K562 (cell line): ENCODE results near the gene IDH2. TPM values are rescaled to one million over a fixed set of nuclear protein-coding genes. Genes with fewer than 3 reads are reported as not detected.
A peak's percentile ranks its signal among the peaks of the same experiment; 100 is the strongest.

Experiments
- CHD4 ChIP-seq: fragments of 200-600 bp; sonication (generic); IDR thresholded peaks from 3 replicates; pipeline ENCODE4 v1.6.1; 2012; ENCODE audit warnings: low read depth, mild to moderate bottlenecking, mixed read lengths, low read length, inconsistent platforms; ENCODE audit not compliant: insufficient read depth, insufficient replicate concordance, poor library complexity, severe bottlenecking
- EHMT2 ChIP-seq: fragments of 450-650 bp; IDR thresholded peaks from 2 replicates; pipeline ENCODE4 v1.6.1; 2018; ENCODE audit warnings: antibody characterized with exemption
- ETS2 ChIP-seq: IDR thresholded peaks from 2 replicates; pipeline ENCODE4 v1.6.1; 2016; ENCODE audit warnings: borderline replicate concordance, missing genetic modification characterization, mild to moderate bottlenecking, moderate library complexity, missing compliant biosample characterization; ENCODE audit not compliant: poor library complexity, severe bottlenecking
- ILK ChIP-seq: fragments of 450-650 bp; IDR thresholded peaks from 2 replicates; pipeline ENCODE4 v1.6.1; 2016; ENCODE audit warnings: missing genetic modification characterization, low read depth, mild to moderate bottlenecking, missing compliant biosample characterization, moderate library complexity, borderline replicate concordance
- RBM22 ChIP-seq: fragments of 200-400 bp; formaldehyde crosslinking; IDR thresholded peaks from 2 replicates; pipeline ENCODE4 v1.6.1; 2018; ENCODE audit warnings: low read length, low read depth; ENCODE audit not compliant: poor library complexity, severe bottlenecking
- RFX1 ChIP-seq: fragments of 450-650 bp; IDR thresholded peaks from 2 replicates; pipeline ENCODE4 v1.6.1; 2016; ENCODE audit warnings: mild to moderate bottlenecking, moderate library complexity
- RREB1 ChIP-seq: fragments of 250-450 bp; sonication (Bioruptor Pico); IDR thresholded peaks from 2 replicates; pipeline ENCODE4 v1.4.0; 2020
- ZNF23 ChIP-seq: fragments of 250-450 bp; sonication (Bioruptor Pico); IDR thresholded peaks from 2 replicates; pipeline ENCODE4 v1.4.0; 2020; ENCODE audit warnings: mild to moderate bottlenecking
- ZNF3 ChIP-seq: fragments of 250-450 bp; sonication (Bioruptor Pico); IDR thresholded peaks from 2 replicates; pipeline ENCODE4 v1.5.0; 2021; ENCODE audit warnings: mild to moderate bottlenecking, moderate library complexity
- ZNF644 ChIP-seq: fragments of 200-800 bp; sonication (Bioruptor generic); IDR thresholded peaks from 2 replicates; pipeline ENCODE4 v1.6.1; 2016; ENCODE audit warnings: low read depth, missing genetic modification characterization, missing compliant biosample characterization
- polyA plus RNA-seq, 8 experiments: library from polyadenylated mRNA; depleted of rRNA in 4 of 8; stranded (reverse) in 5 of 8; unstranded in 3 of 8; fragments of >200 nt; fragmentation: Nextera tagmentation in 2 of 8; fragmentation: Illumina TruSeq in 1 of 8; extraction: Ambion mirVana in 2 of 8; extraction: Trizol in 1 of 8; gene quantifications; 2 replicates each; pipeline versions ENCODE4 v1.2.1 to v1.2.3, GENCODE V29; 2011 to 2014; ENCODE audit warnings: inconsistent platforms in 1 of 8, missing spikeins in 1 of 8
- total RNA-seq, 7 experiments: library from RNA; depleted of rRNA in 6 of 7; stranded (reverse); fragments of >200 nt in 6 of 7; fragmentation: Illumina TruSeq in 2 of 7; extraction: Trizol in 2 of 7; gene quantifications; 2 replicates each; pipeline versions ENCODE4 v1.2.1 to v1.2.3, GENCODE V29; 2011 to 2021; ENCODE audit warnings: low replicate concordance in 1 of 7
- TF ChIP-seq, protein P1 (sequence below): IDR thresholded peaks from 2 replicates; pipeline ENCODE4 v1.6.1; 2012; ENCODE audit warnings: low read depth, low read length, improper control_type of control experiment, borderline replicate concordance
- TF ChIP-seq, protein P2 (sequence below): sonication (generic); formaldehyde crosslinking; IDR thresholded peaks from 2 replicates; pipeline ENCODE4 v1.8.0; 2022; ENCODE audit warnings: missing genetic modification reagents, mild to moderate bottlenecking, moderate library complexity, borderline replicate concordance
- TF ChIP-seq, protein P3 (sequence below): sonication (generic); formaldehyde crosslinking; IDR thresholded peaks from 2 replicates; pipeline ENCODE4 v1.8.0; 2023; ENCODE audit warnings: mild to moderate bottlenecking, missing genetic modification reagents

IDH2 gene
- total and polyA plus RNA-seq, 9 of the 15 experiments (the other 6 are each of a cell fraction or from before 2014, with no cell fraction given), result 0.70 to 99.9 (median 59.2) TPM

DNA sequence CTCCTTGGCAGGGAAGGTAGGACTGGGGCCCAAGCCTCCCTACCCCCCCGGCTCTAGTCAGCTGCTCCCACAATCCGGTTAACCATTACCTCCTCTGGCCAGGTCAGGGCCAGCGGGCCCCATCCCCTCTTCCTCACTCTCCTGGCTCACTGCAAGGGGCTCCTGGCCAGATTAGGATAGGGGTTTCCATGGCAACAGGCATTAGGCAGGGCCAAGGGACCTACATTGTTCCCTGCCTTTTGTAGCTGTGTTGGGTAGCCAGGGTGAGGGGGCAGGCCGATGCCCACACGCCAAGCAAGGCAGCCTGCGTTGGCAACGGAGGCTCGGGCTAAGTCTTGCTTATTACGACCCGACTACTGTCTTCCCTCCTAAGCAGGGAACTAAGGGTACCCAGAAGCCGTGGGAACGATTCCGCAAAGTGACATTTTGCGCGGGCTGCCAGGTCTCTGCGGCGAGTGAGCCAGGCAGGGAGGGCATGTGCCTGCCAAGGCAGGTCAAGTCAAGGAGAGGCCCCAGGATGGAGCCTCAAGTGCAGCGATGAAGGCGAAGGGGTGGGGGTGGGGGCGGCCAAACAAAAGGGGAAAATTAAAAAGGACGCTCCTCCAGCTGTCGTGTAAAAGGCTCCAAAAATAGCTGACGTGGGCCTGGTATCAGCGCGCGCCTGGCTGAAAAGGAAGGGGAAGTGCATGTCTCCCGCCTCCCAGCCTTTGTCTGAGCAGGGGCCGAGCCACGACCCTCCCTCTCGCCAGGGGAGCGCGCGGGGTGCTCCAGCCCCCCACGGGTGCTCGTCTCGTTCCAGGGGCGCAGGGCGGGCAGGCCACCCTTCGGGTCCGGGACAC, 919 bp downstream of the IDH2 start (continued):
- TF ChIP-seq RREB1 (CRISPR knock-in tag), result no peak
- no peak for TF ChIP-seq ZNF23 (CRISPR knock-in tag)
- no peak for TF ChIP-seq RBM22
- TF ChIP-seq, protein P1, sequence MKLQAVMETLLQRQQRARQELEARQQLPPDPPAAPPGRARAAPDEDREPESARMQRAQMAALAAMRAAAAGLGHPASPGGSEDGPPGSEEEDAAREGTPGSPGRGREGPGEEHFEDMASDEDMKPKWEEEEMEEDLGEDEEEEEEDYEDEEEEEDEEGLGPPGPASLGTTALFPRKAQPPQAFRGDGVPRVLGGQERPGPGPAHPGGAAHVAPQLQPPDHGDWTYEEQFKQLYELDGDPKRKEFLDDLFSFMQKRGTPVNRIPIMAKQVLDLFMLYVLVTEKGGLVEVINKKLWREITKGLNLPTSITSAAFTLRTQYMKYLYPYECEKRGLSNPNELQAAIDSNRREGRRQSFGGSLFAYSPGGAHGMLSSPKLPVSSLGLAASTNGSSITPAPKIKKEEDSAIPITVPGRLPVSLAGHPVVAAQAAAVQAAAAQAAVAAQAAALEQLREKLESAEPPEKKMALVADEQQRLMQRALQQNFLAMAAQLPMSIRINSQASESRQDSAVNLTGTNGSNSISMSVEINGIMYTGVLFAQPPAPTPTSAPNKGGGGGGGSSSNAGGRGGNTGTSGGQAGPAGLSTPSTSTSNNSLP, result no peak
- TF ChIP-seq, protein P2, sequence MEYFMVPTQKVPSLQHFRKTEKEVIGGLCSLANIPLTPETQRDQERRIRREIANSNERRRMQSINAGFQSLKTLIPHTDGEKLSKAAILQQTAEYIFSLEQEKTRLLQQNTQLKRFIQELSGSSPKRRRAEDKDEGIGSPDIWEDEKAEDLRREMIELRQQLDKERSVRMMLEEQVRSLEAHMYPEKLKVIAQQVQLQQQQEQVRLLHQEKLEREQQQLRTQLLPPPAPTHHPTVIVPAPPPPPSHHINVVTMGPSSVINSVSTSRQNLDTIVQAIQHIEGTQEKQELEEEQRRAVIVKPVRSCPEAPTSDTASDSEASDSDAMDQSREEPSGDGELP (CRISPR knock-in tag), result peak; percentile 61
- no peak for TF ChIP-seq ZNF3
- TF ChIP-seq EHMT2, result no peak
- no peak for TF ChIP-seq ILK
- no peak for TF ChIP-seq CHD4
- TF ChIP-seq ETS2 (tag), result no peak
- peak; percentile 91 for TF ChIP-seq RFX1
- no peak for TF ChIP-seq ZNF644 (tag)
- TF ChIP-seq, protein P3, sequence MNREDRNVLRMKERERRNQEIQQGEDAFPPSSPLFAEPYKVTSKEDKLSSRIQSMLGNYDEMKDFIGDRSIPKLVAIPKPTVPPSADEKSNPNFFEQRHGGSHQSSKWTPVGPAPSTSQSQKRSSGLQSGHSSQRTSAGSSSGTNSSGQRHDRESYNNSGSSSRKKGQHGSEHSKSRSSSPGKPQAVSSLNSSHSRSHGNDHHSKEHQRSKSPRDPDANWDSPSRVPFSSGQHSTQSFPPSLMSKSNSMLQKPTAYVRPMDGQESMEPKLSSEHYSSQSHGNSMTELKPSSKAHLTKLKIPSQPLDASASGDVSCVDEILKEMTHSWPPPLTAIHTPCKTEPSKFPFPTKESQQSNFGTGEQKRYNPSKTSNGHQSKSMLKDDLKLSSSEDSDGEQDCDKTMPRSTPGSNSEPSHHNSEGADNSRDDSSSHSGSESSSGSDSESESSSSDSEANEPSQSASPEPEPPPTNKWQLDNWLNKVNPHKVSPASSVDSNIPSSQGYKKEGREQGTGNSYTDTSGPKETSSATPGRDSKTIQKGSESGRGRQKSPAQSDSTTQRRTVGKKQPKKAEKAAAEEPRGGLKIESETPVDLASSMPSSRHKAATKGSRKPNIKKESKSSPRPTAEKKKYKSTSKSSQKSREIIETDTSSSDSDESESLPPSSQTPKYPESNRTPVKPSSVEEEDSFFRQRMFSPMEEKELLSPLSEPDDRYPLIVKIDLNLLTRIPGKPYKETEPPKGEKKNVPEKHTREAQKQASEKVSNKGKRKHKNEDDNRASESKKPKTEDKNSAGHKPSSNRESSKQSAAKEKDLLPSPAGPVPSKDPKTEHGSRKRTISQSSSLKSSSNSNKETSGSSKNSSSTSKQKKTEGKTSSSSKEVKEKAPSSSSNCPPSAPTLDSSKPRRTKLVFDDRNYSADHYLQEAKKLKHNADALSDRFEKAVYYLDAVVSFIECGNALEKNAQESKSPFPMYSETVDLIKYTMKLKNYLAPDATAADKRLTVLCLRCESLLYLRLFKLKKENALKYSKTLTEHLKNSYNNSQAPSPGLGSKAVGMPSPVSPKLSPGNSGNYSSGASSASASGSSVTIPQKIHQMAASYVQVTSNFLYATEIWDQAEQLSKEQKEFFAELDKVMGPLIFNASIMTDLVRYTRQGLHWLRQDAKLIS (CRISPR knock-in tag), result 0 out of 2 replicates have a peak, but pooled peaks have one; percentile 71
